ENCODE results near the gene KCNC3.

DNA sequence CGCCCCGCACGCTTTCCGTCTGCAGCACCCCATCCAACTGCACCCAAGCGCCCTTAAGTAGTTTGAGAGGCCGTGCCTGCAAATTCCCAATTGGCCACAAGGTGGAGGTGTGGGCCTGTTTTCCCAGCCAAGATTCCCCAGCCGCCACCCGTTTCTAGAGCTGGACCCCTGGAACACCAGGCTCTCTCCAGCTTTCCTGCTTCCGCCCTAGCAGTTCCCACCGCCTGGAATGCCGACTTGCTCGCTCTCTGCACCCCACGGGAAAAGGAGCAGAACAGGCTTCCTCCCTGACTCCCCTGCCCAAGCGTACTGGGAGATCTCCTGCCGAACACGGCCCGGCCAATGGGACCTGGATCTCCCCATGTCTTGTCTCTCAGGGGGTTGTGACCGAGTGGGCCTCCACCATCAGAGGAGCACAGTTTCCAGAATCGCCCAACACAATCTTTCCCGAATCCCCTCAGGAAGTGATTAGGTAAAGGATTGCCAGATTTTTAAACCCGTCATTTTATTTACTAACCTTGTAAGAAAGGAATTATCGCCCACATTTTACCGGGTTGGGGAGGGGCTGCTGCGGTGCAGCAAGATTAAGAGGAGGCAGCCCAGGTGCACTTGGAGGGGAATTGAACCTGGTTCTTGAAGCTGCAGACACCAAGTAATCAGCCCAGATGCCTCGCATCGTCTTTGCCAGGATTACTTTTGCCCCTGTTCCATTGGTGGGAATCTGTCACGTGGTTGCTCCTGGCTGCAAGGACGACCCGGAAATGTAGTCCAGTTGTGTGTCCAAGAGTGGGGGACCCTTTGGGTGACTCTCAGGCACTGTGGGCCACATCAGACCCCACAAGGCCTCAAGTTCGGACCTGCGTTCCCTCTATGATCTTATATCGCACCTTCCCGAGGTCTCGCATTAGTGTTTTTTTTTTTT, 39.7 kb upstream of the KCNC3 start:
- peak; percentile 71 to 84 for TF ChIP-seq CTCF (IDR thresholded peaks at IDR 0.05; ENCODE audit: extremely low read depth in 1 of 2, insufficient read depth in 1 of 2, low read depth in 1 of 2, low read length in 2 of 2)
- TF ChIP-seq POLR2A (IDR thresholded peaks at IDR 0.05; ENCODE audit: low read depth, low read length), result no peak
- peak; percentile 40 for TF ChIP-seq MAX (IDR thresholded peaks at IDR 0.05; ENCODE audit: insufficient read depth, insufficient read length)
- TF ChIP-seq POLR2AphosphoS5 (IDR thresholded peaks at IDR 0.05; ENCODE audit: insufficient read depth, low read depth, low read length), result no peak
- no peak for TF ChIP-seq MYC (IDR thresholded peaks at IDR 0.05; ENCODE audit: low read depth, low read length)
- no peak for TF ChIP-seq EZH2 (IDR thresholded peaks at IDR 0.05; ENCODE audit: borderline replicate concordance, low read depth, low read length, severe bottlenecking)
- no peak for TF ChIP-seq JUN (IDR thresholded peaks at IDR 0.05; ENCODE audit: borderline replicate concordance, insufficient read depth, insufficient read length, low read depth)
- no peak for TF ChIP-seq GATA2 (IDR thresholded peaks at IDR 0.05; ENCODE audit: insufficient read depth, insufficient read length, low read depth, low read length)
- no peak for TF ChIP-seq FOS (IDR thresholded peaks at IDR 0.05; ENCODE audit: borderline replicate concordance, insufficient read depth, low read length)

All from endothelial cell of umbilical vein (primary cell).